HG02852 (cell line): ENCODE measurements around the gene ZBTB37.
"Not testable (repeated sequence)": the region's sequence is repeated elsewhere in the genome, so short reads cannot be mapped to it uniquely, and the experiment has no call there.

Source experiments
- ATAC-seq: cut with Tn5 transposase; IDR thresholded peaks from one replicate; pipeline ENCODE4 v1.9.1; 2021; ENCODE audit warnings: mild to moderate bottlenecking, moderate library complexity; ENCODE audit not compliant: unreplicated experiment

ZBTB37 gene

DNA sequence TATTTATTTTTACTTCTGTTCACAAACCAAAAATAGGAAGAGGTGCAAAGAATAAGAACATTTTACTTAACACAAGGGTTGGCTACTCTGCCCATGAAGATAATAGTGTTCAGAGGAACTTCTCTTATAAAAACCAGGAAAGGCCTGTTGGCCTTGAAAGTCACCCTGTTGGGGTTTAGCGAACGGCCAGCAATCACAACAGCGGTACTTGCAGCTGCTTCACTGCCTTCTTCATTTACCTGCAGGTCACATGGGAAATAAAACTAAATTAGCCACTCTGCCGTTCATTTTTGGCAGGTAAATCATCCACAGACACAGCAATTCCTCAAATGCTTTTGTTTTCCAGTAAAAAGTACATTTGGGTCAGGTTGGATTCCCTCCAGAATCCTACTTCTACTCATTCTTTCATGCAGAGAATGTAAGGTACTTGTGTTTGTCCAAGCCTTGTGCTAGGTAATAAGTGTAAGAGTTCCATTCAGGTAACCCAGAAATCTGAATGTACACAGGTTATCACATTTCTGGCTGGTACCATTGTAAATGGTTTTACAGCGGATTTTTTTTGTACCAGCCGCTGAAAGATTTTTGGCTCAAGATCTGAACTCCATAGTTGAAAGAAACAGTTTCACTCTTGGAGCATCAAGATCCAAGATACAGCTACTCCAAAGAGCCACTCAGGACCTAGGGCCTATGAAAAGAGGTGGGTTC, 35.8 kb downstream of the ZBTB37 start:
- no peak for ATAC-seq

GRCh38 chr1:173913111-173913510, 44.9 kb downstream of the ZBTB37 start:
- no peak for ATAC-seq

DNA sequence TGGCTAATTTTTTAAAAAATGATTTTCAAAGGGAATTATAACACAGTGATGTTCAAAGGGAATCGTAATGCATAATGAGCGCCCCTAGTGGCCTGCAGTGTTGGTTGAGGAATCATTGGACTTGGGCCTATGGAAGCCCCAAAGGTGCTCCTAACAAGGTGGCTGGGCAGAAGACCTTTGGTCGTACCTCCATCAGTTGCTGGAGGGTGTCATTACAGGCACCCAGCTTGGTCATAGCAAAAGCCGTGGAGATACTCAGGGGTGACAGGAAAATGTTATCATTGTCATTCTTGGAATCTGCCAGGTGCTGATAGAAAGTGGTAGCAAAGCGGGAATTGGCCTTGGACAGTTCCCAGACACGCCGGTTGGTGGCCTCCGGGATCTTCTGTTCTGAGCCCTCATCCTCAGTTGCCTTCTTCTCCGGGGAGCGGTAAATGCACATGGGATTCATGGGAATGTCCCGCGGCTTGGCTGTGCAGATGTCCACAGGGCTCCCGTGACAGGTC, 46.2 kb downstream of the ZBTB37 start:
- ATAC-seq: no peak

DNA sequence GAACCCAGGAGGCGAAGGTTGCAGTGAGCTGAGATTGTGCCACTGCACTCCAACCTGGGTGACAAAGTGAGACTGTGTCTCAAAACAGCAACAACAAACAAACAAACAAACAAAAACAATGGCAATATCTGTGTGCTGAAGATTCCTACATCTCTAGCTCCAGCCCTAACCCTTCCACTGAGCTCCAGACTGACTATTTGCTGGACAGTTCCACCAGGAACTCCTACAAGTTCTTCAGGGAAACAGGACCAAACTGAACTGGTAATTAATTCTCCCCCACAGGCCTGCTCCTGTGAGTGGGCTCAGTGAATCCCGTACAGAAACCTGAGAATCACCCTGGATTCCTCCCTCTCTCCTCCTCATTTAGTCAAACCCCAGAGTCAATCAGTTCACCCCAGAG, 47.4 kb downstream of the ZBTB37 start:
- no peak for ATAC-seq

GRCh38 chr1:173916667-173917066, 48.5 kb downstream of the ZBTB37 start:
- ATAC-seq: no peak

DNA sequence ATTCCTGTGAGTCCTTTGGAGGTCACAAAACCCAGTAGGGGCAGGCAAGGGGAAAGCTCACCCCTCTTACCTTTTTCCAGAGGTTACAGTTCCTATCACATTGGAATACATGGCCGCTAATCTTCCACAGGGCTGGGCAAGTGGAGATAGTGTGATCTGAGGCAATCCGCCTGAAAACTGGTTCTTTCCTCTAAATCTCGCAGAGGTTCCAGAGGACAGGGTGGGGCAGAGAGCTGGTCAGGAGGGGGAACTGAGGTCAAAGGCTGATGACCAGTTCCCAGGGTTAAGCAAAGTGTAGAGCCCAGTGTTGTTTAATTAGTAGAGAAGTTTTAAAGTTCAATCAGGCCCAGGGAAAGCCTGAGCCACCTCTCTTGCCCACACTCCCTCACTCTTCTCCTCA, 49.0 kb downstream of the ZBTB37 start, which contains the start of gene SERPINC1:
Gene SERPINC1 (minus strand): TSS at position 179 of the 400 bp plus-strand sequence. CDS start 68 bp downstream, at position 111.
- no peak for ATAC-seq

GRCh38 chr1:173917635-173918493, 49.7 kb downstream of the ZBTB37 start:
- no peak for ATAC-seq

DNA sequence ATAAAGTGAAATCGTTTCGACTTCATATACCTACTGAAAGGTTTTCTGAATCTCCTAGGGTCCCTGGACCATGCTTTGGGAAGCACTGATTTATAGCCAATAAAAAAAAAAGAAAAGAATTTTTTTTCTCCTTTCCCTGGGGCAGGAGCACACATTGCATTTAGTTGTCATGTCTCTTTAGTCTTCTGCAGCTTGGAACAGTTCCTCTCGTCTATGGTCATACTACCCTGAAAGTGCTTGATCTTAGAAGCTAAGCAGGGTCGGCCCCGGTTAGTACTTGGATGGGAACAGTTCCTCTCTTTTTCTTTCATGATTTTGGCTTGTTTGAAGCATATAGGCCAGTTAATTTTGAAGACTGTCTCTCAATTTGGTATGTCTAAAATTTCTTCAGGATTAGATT, 52.7 kb downstream of the ZBTB37 start:
- no peak for ATAC-seq

- no peak for ATAC-seq
Observed at GRCh38 chr1:173925306-173926242, 57.4 kb downstream of the ZBTB37 start.

DNA sequence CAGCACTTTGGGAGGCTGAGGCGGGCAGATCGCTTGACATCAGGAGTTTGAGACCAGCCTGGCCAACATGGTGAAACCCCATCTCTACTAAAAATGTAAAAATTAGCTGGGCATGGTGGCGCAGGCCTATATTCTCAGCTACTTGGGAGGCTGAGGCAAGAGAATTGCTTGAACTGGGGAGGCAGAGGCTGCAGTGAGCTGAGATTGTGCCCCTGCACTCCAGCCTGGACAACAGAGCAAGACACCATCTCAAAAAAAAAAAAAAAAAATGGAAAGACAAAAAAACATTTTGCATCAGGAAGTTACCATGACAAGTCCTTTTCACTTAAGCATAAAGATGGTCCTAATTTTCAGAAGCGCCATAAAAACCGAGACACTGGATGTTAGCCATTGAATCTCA, 62.4 kb downstream of the ZBTB37 start:
- ATAC-seq: not testable (repeated sequence)

GRCh38 chr1:173934440-173934839, 66.3 kb downstream of the ZBTB37 start:
- no peak for ATAC-seq

- ATAC-seq: no peak
Observed at GRCh38 chr1:173937062-173937461, 68.9 kb downstream of the ZBTB37 start.

GRCh38 chr1:173946380-173946921, 78.3 kb downstream of the ZBTB37 start:
- ATAC-seq: no peak

GRCh38 chr1:173948594-173948993, 80.4 kb downstream of the ZBTB37 start:
- ATAC-seq: no peak
